GOT3 (cell line): ENCODE measurements around the gene ANKRD40.

Experiments used
- DNase-seq: peaks from one replicate; lab custom pipeline; 2025; ENCODE audit warnings: mixed read lengths; lab: John Stamatoyannopoulos, UW

ANKRD40 gene

DNA sequence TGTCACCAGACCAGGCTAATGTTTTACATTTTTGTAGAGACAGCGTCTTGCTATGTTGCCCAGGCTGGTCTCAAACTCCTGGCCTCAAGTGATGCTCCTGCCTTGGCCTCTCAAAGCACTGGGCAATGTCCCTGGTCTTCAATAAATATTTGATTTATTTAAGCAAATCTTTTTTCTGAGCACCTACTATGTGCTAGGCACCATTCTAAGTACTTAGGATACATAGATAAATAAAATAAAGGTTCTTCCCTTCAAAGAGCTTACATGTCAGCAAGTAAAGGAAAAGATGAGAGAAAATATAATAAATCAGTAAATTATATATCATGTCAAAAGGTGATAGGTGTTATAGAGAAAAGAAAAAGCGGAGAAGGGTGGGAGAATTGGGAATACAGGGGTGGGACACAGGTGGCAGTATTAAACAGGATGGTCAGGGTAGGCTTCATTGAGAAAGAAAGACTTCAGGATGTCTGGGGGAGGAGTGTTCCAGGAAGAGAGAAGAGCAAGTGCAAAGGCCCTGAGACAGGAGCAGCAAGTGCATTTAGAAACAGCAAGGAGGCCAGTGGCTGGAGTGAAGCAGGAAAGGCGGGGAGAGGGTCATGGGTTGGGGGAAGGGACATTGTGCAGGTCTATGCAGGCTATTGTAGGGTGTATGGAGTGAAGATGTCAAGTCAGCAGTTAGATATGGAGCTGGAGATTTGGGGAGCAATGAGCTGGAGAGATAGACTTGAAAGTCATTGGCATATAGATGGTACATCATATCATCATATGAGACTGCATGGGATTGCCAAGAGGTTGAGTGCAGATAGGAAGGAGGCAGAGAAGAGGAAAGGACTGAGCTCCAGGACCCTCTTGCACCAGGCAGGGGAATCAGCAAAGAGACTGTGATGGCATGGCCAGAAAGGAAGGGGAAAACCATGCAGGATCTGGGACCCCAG, 61.7 kb downstream of the ANKRD40 start:
- DNase-seq = no peak
